Umbilical cord (tissue), 2 donors: ENCODE results near the gene ARHGAP22. TPM values are rescaled to one million over a fixed set of nuclear protein-coding genes. Genes with fewer than 3 reads are reported as not detected.

Source experiments
- DNase-seq: peaks from one replicate; pipeline ENCODE4 v3.0.0-alpha.2; 2015; ENCODE audit warnings: low spot score
- total RNA-seq: library from RNA; depleted of rRNA; stranded (reverse); fragments of >200 nt; gene quantifications from one replicate; pipeline ENCODE4 v1.2.3, GENCODE V29; 2014; ENCODE audit warnings: low replicate concordance; ENCODE audit not compliant: insufficient read depth

The ARHGAP22 gene
- total RNA-seq, 1 donor from 2014 or later, result 10.4 TPM

DNA sequence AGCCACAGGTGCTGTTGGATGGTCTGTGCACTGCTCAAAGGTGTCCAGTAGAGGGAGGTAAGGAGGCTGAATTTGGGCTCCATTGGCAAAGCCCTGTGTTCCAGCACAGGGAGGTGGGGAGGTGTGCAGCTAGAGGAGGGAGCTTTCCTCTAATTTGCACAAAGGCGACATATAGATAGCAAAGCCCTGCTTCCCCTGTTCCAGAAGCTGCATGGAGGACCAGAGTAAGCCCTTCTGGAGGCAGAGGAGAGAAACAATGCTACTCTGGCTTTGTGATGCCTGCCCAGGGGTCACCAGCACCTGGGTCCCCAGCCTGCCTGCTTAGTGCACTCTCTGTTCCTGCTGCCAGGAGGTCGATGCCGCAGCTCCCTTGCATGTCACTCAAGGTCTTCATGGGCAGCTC, 3.4 kb upstream of the ARHGAP22 start:
- DNase-seq, result no peak

GRCh38 chr10:48607356-48608278, 2.7 kb upstream of the ARHGAP22 start:
- DNase-seq, result no peak

DNA sequence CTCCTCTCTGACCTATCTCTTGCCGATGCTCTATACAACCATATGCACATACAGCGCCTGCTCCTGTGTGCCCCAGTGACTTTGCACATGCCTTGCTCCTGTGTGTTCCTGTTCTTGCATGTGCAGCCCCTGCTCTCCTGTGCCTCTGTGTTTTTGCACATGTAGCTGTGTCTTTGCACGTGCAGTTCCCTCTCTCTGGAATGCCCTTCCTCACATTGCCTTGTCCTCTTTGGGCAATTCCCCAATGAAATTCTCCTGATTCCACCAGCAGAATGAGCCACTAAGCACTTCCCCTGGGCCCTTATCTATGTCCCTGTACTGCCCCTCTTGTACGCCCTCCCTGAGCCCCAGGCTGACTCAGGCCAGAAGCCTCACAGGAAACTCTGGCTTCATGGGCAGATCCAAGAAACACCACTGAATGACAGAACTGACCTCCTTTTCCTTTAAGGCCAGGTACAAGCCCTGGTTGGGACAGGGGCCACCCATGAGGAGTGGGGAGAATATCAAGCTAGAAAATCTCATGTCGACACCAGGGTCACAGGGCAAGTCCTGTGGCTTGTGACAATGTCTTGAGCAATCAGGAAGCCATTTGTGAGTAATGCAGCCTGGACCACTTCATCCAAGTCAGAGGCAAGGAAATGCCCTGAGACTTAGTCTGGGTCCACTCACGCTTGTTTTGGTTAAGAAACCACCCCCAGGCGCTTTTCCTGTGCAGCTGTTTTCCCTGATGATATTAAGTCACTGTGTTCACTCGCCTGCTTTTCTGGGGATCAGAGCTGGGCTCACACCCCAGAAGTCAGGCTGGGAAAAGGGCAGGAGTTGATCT, 1.9 kb upstream of the ARHGAP22 start:
- peak; percentile 17 for DNase-seq

- no peak for DNase-seq
Observed at GRCh38 chr10:48605786-48606529, 1.1 kb upstream of the ARHGAP22 start.

DNA sequence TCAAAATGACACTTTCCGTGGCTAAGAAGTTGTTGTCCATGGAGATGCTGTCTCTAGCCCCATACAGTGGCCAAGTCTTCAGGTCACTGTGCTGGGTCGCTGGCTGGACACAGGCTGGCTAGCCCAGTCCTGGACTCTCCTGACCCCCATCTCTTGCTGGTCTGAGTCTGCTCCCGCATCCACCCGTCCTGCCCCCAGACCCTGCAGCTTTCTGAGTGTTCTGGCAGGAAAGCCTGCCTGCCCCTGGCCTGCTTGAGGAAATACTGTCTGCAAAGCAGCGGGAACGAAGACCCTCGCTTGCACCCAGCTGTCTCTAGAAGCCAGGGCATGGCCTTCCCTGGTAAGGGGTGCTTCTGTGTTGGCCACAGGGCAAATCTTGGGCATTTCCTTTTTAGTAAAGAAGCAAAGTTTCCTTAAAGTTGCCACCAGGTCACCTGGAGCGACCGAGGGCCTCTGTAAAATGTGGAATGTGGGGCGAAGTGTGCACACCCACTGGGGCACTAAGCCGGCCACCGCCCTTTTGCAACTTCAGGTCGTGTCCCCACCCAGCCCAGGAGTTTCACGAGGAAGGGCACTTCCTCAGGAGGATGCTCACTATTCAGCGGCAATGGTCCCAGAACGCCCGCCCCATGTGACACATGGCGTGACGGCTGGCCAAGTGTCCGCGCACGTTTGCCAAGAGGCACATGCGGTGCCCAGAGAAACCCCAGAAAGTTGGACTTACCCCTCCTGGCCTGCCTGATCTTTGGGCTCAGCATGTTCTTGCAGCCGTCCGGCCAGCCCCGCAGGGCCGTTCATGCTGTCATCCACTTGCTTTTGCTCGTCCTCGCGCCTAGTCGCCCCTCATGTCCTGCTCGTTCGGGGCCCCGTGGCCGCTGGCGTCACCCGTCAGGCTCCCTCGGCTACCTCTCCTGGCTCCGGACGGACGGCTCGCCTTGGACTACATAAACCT, 558 bp downstream of the ARHGAP22 start:
- DNase-seq, result no peak

DNA sequence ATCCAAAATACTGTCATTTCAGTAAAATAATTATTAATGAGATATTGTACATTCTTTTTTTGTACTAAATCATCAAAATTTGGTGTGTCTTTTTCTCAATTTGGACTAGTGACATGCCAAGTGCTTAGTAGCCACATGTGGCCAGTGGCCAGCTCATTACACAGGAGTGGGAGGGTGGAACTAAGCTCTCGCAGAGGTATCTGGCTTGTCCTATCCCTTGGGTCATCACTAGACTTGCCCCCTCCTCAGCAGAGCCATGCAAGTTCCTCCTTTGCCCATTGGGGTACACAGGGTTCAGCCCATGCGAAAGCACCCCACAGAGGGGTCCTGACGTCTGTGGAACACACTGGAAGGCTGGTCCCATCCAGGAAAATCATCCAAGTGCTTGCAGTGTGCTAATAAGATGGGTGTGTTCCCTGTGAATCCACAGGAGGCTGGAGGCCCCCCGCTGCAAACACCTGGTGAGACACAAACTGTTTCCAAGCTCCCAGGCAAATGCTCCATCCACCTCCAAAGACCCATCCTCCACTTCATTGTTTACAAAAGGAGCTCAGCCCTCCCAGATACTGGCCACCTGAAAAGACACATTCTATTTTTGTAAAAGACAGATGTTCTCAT, 1.3 kb downstream of the ARHGAP22 start:
- no peak for DNase-seq

DNA sequence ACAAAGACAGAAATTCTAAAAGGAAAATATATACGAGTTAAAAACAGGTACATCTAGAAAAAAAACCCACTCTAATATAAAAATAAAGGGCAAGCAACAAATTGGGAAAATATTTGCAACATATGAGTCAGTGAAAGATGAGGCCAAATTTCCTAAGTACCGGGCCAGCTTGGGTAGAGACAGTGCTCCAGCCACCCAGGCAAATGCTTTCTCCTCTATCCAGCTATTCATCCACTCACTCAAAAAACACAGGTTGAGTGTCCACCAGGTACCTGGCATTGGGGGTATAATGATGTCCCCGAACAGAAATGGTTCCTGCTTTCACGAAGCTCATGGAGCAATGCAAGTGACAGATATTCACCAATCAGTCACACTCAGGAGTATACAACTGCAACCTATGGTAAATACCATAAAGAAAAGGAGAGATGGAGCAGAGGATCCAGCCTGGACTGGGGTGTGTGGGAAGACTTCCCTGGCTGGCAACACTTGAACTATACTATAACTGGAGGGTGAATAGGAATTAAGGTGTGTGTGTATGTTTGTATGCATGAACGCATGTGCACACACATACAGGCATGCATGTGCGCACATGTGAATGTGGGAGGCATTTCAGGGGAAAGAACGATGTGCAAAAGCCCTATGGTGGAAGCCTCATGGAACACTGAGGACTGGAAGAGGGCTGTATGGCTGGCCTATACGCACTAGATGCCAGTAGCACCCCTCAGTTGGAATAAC, 2.3 kb downstream of the ARHGAP22 start:
- no peak for DNase-seq

GRCh38 chr10:48601789-48602188, 3.1 kb downstream of the ARHGAP22 start:
- DNase-seq, result no peak

- no peak for DNase-seq
Observed at GRCh38 chr10:48600645-48601505, 4.0 kb downstream of the ARHGAP22 start.

- no peak for DNase-seq
Observed at GRCh38 chr10:48599830-48600134, 5.1 kb downstream of the ARHGAP22 start.

GRCh38 chr10:48598936-48599829, 5.7 kb downstream of the ARHGAP22 start:
- no peak for DNase-seq

GRCh38 chr10:48598243-48598935, 6.5 kb downstream of the ARHGAP22 start:
- no peak for DNase-seq

DNA sequence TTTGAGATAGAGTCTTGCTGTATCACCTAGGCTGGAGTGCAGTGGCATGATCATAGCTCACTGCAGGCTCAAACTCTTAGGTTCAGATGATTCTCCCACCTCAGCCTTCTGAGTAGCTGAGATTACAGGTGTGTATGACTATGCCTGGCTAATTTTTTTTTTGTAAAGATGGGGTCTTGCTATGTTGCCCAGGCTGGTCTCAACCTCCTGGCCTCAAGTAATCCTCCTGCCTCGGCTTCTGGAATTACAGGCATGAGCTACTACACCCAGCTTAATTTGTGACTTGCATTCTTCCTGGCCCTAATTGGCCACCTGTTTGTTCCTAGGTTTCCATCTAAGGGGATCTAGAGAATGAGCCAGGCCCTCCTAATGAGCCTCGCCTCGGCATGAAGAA, 9.3 kb downstream of the ARHGAP22 start:
- no peak for DNase-seq

DNA sequence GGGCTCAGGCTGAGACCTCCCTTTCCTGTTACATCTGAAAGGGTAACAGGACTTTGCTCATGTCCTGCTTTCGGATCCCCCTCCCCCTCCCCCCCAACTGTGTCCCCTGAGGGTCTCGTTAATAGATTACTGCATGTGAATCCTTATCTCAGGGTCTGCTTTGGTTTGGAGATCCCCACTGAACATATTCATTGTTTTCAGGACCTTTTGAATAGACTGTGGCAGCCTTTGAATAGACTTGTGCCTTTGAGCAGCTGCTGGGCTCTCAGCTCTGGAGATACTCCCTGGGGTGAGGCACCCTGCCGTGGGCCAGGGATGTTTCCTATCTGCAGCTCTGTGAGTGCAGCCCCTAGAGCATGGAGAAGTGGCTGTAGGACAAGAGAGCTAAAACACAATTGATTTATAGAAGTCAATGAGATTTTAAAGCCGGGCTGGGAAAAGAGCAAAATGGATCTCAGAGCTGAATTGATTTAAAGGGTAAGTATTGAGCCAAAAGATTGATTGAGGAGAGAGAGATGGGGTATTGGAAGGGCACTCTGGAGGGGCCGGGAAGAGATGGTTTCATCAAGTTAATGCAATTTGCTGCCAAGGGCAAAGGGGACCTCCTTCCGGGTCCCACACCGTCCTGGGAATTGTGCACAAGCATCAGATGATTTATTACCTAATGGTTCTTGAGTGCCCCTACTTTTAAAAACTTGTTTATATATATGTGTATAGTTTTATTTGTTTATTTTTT, 9.9 kb downstream of the ARHGAP22 start:
- DNase-seq, result no peak

DNA sequence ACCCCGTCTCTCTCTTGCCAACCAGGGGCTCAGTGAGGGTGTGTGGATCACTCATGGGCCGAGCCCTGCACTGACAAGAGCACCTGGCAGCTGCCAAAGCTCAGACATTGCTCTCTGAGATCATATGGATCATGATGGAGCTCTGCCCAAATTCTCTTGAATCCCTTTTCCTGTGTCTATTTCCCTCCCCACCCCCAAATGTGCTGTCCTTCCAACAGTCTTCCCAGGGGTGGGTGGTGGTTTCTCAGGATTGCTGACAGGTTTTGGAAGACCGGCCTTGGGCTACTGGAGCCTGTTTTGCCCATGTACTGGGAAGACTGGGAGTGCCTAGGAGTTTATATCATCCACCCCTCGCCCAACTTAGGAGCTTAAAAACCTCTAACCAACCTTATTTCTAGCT, 10.5 kb downstream of the ARHGAP22 start:
- no peak for DNase-seq

DNA sequence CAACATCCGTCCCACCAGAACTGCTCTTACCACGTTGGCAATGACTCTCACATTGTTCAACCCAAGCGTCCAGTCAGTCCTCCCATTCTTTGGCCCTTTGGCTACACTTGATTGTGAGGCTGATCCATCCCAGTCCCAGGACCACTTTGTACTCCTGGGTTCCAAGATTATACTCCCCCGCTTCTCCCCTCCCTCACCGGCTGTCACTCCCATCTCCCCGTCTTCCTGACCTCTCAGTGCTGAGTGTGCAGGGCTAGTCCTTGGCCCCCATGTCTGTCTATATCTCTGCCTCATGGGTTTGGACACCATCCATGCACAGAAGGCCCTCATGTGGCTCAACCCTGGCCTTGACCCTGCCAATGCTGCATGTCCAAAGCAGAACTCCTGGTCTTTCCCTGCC, 12.5 kb downstream of the ARHGAP22 start:
- no peak for DNase-seq
